Peyer's patch (tissue), 4 donors: ENCODE data around the gene OR52R1. TPM values are rescaled to one million over a fixed set of nuclear protein-coding genes. Genes with fewer than 3 reads are reported as not detected.

Source experiments
- DNase-seq, 3 donors: peaks; one replicate each; pipeline ENCODE4 v3.0.0-alpha.2; 2017 to 2019
- H3K27ac ChIP-seq, 4 donors: fragments of 200-600 bp; sonication (generic); one replicate each; pipeline ENCODE4 v1.5.1; 2016 to 2019
- H3K27me3 ChIP-seq, 2 donors: fragments of 200-600 bp; sonication (generic); one replicate each; pipeline ENCODE4 v1.5.1; 2019
- H3K36me3 ChIP-seq, 3 donors: fragments of 200-600 bp; sonication (generic); one replicate each; pipeline ENCODE4 v1.5.1; 2016 to 2019
- H3K4me1 ChIP-seq, 4 donors: fragments of 200-600 bp; sonication (generic); one replicate each; pipeline ENCODE4 v1.5.1; 2016 to 2019
- H3K4me3 ChIP-seq, 4 donors: fragments of 200-600 bp; sonication (generic); 1 replicate in 3 of 4; 2 replicates in 1 of 4; pipeline ENCODE4 v1.5.1; 2016 to 2019; ENCODE audit warnings: mild to moderate bottlenecking in 1 of 4
- H3K9me3 ChIP-seq, 4 donors: fragments of 200-600 bp; sonication (generic); one replicate each; pipeline ENCODE4 v1.5.1; 2016 to 2019; ENCODE audit warnings: mild to moderate bottlenecking in 1 of 4
- POLR2A ChIP-seq, 2 donors: fragments of 450-650 bp; IDR thresholded peaks; one replicate each; pipeline ENCODE4 v1.5.1; 2017; ENCODE audit warnings: antibody characterized with exemption in 2 of 2, mild to moderate bottlenecking in 2 of 2, moderate library complexity in 2 of 2
- total RNA-seq, 4 donors: library from RNA; depleted of rRNA; stranded (reverse); fragments of >200 nt; gene quantifications; one replicate each; pipeline ENCODE4 v1.1.0, GENCODE V29; 2016
- TF ChIP-seq, protein P1 (sequence below), 6 experiments: fragments of 450-650 bp in 4 of 6; fragments of 200-600 bp in 2 of 6; sonication (generic) in 1 of 6; IDR thresholded peaks; one replicate each; pipeline ENCODE4 v1.5.1; 2017 to 2019; ENCODE audit warnings: antibody characterized with exemption in 6 of 6, mild to moderate bottlenecking in 3 of 6, moderate library complexity in 1 of 6

Gene OR52R1
- total RNA-seq, 4 donors from 2014 or later = not detected

DNA sequence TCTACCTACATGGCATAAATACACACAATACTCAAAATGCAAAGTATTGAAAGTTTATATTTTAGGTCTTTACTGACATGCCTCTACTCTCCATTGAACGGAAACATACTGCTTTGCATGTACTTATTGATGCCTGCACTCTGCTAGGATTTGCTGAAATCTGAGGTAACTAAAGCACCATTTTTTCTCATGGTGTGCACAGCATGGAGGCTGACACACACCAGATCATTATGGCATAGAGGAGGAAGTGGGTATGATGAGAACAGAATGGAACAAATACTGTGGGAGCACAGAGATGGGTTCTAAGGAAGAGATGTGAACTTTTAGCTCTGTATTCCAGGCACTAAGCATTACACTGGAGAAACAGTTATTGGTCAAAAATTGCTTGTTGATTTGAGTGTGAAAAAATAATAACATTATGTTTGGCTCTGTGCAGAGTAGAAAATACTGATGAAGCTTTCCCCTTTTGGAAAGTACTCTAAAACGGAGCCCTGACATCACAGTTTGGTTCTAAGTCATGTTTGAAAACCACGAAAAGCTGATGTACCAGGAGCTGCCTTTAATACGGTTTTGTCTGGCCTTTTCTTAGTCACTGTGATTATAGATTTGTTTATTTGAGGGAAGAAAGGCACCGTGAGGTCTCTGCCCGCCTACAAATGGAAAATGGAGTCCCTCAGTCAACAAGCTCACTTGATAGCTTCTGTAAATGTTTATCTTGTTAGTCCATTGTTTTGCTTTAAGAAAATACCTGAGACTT lies 5.6 kb downstream of the OR52R1 start:
- Histone ChIP-seq H3K4me3 (no peak overlapping the region), H3K27ac (no peak overlapping the region), H3K4me1 (no peaks in the 10 kb centered on the region), H3K36me3 (no peaks in the 10 kb centered on the region), H3K9me3 (no peaks in the 10 kb centered on the region), H3K27me3 (no peaks in the 10 kb centered on the region)
- no peak for TF ChIP-seq POLR2A (IDR thresholded peaks at IDR 0.05)
- TF ChIP-seq, protein P1, sequence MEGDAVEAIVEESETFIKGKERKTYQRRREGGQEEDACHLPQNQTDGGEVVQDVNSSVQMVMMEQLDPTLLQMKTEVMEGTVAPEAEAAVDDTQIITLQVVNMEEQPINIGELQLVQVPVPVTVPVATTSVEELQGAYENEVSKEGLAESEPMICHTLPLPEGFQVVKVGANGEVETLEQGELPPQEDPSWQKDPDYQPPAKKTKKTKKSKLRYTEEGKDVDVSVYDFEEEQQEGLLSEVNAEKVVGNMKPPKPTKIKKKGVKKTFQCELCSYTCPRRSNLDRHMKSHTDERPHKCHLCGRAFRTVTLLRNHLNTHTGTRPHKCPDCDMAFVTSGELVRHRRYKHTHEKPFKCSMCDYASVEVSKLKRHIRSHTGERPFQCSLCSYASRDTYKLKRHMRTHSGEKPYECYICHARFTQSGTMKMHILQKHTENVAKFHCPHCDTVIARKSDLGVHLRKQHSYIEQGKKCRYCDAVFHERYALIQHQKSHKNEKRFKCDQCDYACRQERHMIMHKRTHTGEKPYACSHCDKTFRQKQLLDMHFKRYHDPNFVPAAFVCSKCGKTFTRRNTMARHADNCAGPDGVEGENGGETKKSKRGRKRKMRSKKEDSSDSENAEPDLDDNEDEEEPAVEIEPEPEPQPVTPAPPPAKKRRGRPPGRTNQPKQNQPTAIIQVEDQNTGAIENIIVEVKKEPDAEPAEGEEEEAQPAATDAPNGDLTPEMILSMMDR (IDR thresholded peaks at IDR 0.05) = no peak
- no peak for DNase-seq

GRCh38 chr11:4797206-4797605 lies 7.0 kb downstream of the OR52R1 start:
- Histone ChIP-seq H3K27me3 (no peaks in the 10 kb centered on the region), H3K4me3 (no peak overlapping the region), H3K27ac (no peak overlapping the region), H3K9me3 (no peaks in the 10 kb centered on the region), H3K36me3 (no peaks in the 10 kb centered on the region), H3K4me1 (no peaks in the 10 kb centered on the region)
- DNase-seq = no peak
- TF ChIP-seq, protein P1 (IDR thresholded peaks at IDR 0.05) = no peak
- TF ChIP-seq POLR2A (IDR thresholded peaks at IDR 0.05) = no peak

DNA sequence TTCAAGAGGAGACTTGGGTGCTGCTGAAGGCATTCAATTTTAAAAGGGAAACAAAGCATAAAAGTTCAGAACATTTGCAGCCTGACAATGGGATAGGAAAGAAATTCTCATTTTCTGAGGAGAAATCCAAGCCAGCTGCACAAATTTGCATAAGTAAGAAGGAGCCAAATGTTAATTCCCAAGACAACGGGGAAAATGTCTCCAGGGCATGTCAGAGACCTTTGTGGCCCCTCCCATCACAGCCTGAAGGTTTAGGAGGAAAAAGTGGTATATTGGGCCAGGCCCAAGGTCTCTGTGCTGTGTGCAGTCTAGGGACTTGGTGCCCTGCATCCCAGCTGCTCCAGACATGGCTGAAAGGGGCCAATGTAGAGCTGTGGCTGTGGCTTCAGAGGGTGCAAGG lies 21.7 kb downstream of the OR52R1 start:
- Histone ChIP-seq H3K4me1 (no peaks in the 10 kb centered on the region), H3K4me3 (no peak overlapping the region), H3K9me3 (no peaks in the 10 kb centered on the region), H3K27me3 (no peaks in the 10 kb centered on the region), H3K27ac (no peak overlapping the region), H3K36me3 (no peaks in the 10 kb centered on the region)
- no peak for DNase-seq
- TF ChIP-seq, protein P1 (IDR thresholded peaks at IDR 0.05) = no peak
- TF ChIP-seq POLR2A (IDR thresholded peaks at IDR 0.05) = no peak

DNA sequence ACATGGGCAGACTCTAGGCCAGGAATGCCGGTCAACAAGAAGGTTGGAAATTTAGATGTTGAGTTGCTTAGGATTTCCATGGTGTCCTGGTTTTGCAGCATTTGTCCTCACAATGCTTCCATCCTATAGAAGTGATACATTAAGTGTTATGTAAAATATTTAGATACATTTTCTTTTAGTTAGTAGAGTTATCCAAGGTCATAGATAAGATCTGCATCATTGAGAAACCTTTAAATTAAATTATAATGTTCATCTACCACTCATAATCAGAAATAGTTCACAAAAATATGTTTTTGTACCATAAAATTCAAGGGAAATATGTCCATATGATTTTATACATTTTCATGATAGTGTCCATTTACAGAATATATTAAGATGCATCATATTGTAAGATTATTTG lies 34.3 kb downstream of the OR52R1 start, which contains the start of gene OR51F1:
TSS of gene OR51F1 (minus strand) at position 101 of the 400 bp plus-strand sequence. CDS start at position 101, 0 bp downstream.
- Histone ChIP-seq H3K9me3 (no peaks in the 10 kb centered on the region), H3K27ac (no peak within 1 kb of the TSS), H3K4me3 (no peak within 1 kb of the TSS), H3K4me1 (no peaks in the 10 kb centered on the region), H3K27me3 (no peaks in the 10 kb centered on the region), H3K36me3 (no peaks in the 10 kb centered on the region)
- DNase-seq = no peak
- no peak for TF ChIP-seq POLR2A (IDR thresholded peaks at IDR 0.05)
- TF ChIP-seq, protein P1 (IDR thresholded peaks at IDR 0.05) = no peak

DNA sequence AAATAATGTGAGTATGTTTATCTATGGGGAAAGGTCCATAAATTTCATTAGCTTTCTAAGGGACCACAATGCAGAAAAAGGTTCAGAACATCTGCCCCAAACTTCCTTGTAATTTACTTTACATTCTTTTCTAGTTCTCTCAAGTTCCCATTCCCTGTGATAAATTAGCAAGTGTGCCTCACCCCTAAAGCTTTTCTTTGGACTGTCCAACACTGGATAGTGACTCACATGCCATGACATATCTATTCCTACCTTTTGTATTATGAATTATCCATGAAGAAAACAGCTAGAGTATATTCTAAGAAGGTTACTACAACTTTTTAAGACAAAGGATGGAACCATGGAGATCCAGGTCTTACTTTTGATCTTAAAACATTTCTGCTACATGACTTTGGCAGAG lies 36.1 kb downstream of the OR52R1 start:
- H3K4me3 ChIP-seq = no peak overlapping the region
- no peak for TF ChIP-seq POLR2A (IDR thresholded peaks at IDR 0.05)
- TF ChIP-seq, protein P1 (IDR thresholded peaks at IDR 0.05) = no peak
- H3K9me3 ChIP-seq = no peaks in the 10 kb centered on the region
- no peaks in the 10 kb centered on the region for H3K36me3 ChIP-seq
- H3K4me1 ChIP-seq = no peaks in the 10 kb centered on the region
- no peak overlapping the region for H3K27ac ChIP-seq
- DNase-seq = no peak
- no peaks in the 10 kb centered on the region for H3K27me3 ChIP-seq
